ENCODE data around the gene ITGAV. TPM values are rescaled to one million over a fixed set of nuclear protein-coding genes. Genes with fewer than 3 reads are reported as not detected.

Gene ITGAV
- total RNA-seq, 4 donors from 2014 or later = 66.7 to 132 (median 87.2) TPM

DNA sequence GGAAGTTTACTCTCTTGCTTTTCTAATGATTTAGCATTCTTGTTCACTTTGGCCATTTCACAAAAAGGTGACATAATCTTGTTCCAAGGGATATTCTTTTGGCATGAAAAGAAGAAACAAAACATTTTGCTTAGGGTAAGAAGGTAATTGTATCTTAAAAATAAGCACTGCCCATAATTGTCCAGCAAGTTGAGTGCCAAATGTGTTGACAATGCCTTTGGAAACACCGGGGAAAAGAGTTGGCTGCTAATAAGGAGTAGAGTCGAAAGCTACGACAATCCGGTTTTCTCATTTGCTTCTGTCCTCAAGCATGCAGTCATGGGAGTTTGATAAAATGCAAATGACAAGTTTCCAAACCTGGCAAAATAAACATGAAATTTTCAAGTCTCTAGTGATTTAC lies 27.3 kb downstream of the ITGAV start:
- TF ChIP-seq EP300 (IDR thresholded peaks at IDR 0.05) (no peak), POLR2A (IDR thresholded peaks at IDR 0.05) (no peak)

DNA sequence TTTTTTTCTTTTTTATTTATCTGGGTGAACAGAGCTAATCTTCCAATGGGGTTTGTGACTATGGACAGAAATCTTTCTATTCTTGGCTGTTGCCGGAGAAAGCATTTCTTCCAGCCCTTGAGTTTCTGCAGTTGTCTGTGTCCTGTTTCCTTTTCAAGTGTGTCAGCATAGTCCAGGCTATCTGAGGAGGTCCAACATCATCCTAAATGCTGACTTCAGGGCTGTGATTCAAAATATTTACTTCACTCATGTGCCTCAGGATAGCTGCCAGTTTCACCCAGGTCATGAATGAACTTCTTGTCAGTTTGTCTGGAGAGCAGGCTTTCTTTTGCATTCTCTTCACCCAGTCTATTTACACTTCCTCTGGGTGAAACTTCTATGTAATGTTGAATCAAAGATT lies 27.9 kb downstream of the ITGAV start:
- WGBS = 97% methylated on average over 1 of the region's 1 CpG

More for the DNA sequence above, 27.3 kb downstream of the ITGAV start:
- no peak for DNase-seq (ENCODE audit: low spot score in 2 of 2)
- Histone ChIP-seq H3K36me3 (no peaks in the 10 kb centered on the region), H3K4me3 (no peak overlapping the region), H3K4me1 (peaks cover 17% of the 10 kb centered on the region), H3K9me3 (no peaks in the 10 kb centered on the region), H3K27me3 (no peaks in the 10 kb centered on the region), H3K27ac (no peak overlapping the region)
- WGBS = 45% methylated on average over 4 of the region's 4 CpGs

DNA sequence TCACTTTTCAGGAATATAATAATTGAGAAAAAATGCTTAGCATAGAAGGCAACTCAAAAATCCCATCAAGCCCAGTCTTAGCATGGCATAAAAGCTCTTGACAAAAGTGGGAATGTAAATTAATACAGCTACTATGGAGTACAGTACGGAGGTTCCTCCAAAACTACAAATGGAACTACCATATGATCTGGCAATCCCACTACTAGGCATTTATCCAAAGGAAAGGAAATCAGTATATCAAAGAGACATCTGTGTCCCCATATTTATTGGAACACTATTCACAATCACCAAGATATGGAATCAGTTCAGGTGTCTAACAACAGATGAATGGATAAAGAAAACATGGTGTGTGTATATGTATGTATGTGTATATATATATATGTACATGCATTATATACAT lies 28.8 kb downstream of the ITGAV start:
- TF ChIP-seq POLR2AphosphoS5 (IDR thresholded peaks at IDR 0.05) (no peak), POLR2A (IDR thresholded peaks at IDR 0.05) (no peak), EP300 (IDR thresholded peaks at IDR 0.05) (no peak)
- TF ChIP-seq, protein P1, sequence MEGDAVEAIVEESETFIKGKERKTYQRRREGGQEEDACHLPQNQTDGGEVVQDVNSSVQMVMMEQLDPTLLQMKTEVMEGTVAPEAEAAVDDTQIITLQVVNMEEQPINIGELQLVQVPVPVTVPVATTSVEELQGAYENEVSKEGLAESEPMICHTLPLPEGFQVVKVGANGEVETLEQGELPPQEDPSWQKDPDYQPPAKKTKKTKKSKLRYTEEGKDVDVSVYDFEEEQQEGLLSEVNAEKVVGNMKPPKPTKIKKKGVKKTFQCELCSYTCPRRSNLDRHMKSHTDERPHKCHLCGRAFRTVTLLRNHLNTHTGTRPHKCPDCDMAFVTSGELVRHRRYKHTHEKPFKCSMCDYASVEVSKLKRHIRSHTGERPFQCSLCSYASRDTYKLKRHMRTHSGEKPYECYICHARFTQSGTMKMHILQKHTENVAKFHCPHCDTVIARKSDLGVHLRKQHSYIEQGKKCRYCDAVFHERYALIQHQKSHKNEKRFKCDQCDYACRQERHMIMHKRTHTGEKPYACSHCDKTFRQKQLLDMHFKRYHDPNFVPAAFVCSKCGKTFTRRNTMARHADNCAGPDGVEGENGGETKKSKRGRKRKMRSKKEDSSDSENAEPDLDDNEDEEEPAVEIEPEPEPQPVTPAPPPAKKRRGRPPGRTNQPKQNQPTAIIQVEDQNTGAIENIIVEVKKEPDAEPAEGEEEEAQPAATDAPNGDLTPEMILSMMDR (IDR thresholded peaks at IDR 0.05) = no peak
- H3K27me3 ChIP-seq = no peaks in the 10 kb centered on the region
- no peak overlapping the region for H3K4me3 ChIP-seq
- no peak overlapping the region for H3K27ac ChIP-seq
- 95% methylated on average over 1 of the region's 1 CpG for WGBS
- peaks cover 10% of the 10 kb centered on the region for H3K36me3 ChIP-seq
- DNase-seq (ENCODE audit: low spot score in 2 of 2) = no peak
- no peaks in the 10 kb centered on the region for H3K9me3 ChIP-seq
- H3K4me1 ChIP-seq = peaks cover 6% of the 10 kb centered on the region

More for the DNA sequence above, 27.9 kb downstream of the ITGAV start:
- Histone ChIP-seq H3K27me3 (no peaks in the 10 kb centered on the region), H3K4me3 (no peak overlapping the region), H3K36me3 (peaks cover 1% of the 10 kb centered on the region), H3K4me1 (peaks cover 11% of the 10 kb centered on the region), H3K27ac (no peak overlapping the region), H3K9me3 (no peaks in the 10 kb centered on the region)
- TF ChIP-seq, protein P1 (IDR thresholded peaks at IDR 0.05) = no peak
- TF ChIP-seq EP300 (IDR thresholded peaks at IDR 0.05) (no peak), POLR2AphosphoS5 (IDR thresholded peaks at IDR 0.05) (no peak), POLR2A (IDR thresholded peaks at IDR 0.05) (no peak)
- DNase-seq (ENCODE audit: low spot score in 2 of 2) = no peak

DNA sequence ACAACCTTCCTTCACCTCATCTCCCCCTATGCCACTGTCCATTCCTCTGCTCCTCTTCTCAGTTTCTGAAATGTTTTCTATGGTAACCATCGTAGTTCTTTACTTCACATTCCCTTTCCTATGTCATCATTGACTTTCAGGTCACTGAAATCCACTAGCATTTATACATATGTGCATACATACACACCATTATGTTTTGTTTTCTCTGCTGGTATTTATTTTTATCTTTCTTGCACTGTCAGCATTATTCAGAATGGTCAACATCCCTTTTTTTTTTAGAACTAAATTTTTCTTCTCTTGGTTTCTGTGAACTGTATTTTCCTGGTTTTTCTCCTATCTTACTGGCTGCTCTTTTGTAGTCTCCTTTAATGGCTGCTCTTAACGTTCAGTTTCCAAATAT lies 33.2 kb downstream of the ITGAV start:
- Histone ChIP-seq H3K9me3 (no peaks in the 10 kb centered on the region), H3K4me1 (no peaks in the 10 kb centered on the region), H3K27me3 (no peaks in the 10 kb centered on the region), H3K4me3 (no peak overlapping the region), H3K27ac (no peak overlapping the region), H3K36me3 (peaks cover 33% of the 10 kb centered on the region)
- TF ChIP-seq, protein P1 (IDR thresholded peaks at IDR 0.05) = no peak
- no peak for TF ChIP-seq POLR2A (IDR thresholded peaks at IDR 0.05)
- TF ChIP-seq EP300 (IDR thresholded peaks at IDR 0.05) = no peak
- TF ChIP-seq POLR2AphosphoS5 (IDR thresholded peaks at IDR 0.05) = no peak
- 84% methylated on average over 2 of the region's 2 CpGs for WGBS
- DNase-seq (ENCODE audit: low spot score in 2 of 2) = no peak

DNA sequence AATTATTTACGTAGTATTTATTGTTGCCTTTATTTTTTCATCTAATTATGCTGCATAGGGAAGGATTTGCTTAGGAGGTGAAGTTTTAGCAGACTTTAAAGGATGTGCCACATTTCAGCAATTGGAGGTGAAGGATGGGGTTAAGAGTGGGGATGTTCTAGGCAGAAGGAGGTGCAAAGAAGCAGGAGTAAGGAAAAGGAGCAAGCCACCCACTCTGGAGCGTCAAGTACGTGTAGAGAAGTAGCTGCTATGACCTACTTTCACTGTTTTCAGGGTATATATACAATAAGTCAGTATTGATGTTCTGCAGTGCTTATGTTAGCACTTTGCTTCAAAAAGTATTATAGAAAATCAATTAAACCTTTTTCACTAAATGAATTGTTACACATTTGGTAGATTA lies 34.4 kb downstream of the ITGAV start:
- TF ChIP-seq EP300 (IDR thresholded peaks at IDR 0.05) = no peak
- TF ChIP-seq POLR2A (IDR thresholded peaks at IDR 0.05) = no peak
- no peak for TF ChIP-seq POLR2AphosphoS5 (IDR thresholded peaks at IDR 0.05)
- TF ChIP-seq, protein P1 (IDR thresholded peaks at IDR 0.05) = no peak
- Histone ChIP-seq H3K9me3 (no peaks in the 10 kb centered on the region), H3K27ac (no peak overlapping the region), H3K4me3 (no peak overlapping the region), H3K27me3 (no peaks in the 10 kb centered on the region), H3K4me1 (no peaks in the 10 kb centered on the region), H3K36me3 (peaks cover 33% of the 10 kb centered on the region)
- DNase-seq (ENCODE audit: low spot score in 2 of 2) = no peak
- WGBS = 92% methylated on average over 3 of the region's 3 CpGs

All from suprapubic skin (tissue), 4 donors.